GM21423 (cell line): ENCODE results near the gene ERICH2.

Experiments used
- ATAC-seq: cut with Tn5 transposase; IDR thresholded peaks from one replicate; pipeline ENCODE4 v1.9.1; 2021; ENCODE audit warnings: mild to moderate bottlenecking, moderate library complexity; ENCODE audit not compliant: unreplicated experiment

ERICH2 gene

DNA sequence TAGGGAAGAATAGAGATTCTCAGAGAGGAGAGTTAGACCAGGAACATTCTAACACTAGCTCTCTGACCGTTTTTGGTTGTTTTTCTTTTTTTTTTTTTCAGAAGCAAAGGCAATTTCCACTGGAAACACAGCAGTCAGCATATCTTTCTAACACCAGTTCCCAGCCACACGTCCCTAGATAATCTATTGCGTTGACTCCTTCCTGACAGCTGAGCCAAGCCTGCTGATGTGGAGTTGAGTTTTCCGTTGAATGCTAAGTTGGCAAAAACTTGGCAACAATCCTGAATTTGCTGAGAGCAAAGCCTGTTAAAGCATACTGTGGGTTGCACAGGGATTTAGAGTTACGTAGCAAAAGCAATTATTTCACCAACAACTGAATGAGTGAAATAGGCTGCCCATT is 65.8 kb downstream of the ERICH2 start:
- no peak for ATAC-seq

DNA sequence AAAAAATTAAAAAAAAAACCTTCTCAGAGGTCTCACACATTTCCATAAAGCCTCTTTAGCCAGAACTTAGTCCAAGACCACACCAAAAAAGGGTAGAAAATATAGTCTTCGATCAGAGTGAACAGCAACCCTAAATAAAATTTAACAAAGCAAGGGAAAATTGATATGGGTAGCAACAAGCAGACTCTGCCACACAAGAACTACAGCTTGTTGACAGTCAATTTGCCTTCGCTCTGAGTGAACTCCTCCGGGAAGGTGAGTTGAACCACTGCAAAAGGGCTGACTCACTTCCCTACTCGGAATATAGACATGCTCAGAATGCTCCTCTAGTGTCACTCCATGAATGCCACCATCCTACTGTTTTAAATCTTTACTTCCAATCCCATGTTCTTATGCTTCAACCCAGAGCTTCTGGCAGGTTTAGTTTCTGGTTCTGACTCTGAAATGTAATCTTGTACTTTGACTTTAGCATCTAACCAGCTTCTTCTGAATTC is 70.6 kb downstream of the ERICH2 start:
- ATAC-seq, result no peak

DNA sequence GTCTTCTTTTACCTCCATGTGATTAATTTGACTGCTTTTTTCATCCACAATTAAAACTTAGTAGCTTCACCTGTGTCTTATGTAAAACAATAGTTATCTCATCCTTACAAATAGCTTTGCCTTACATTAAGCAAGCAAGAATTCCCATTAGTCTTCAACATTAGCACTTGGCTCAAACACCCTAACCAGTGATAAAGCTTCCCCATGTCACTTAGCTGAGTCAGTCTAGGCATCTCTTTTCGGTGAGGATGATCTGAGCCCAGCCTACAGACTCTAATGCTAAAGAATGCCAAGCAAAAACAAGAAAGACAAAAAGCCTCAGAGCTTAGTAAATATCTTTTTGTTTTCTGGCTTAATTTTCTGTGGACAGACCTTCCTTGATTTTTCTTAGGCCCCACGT is 72.6 kb downstream of the ERICH2 start:
- ATAC-seq, result no peak

DNA sequence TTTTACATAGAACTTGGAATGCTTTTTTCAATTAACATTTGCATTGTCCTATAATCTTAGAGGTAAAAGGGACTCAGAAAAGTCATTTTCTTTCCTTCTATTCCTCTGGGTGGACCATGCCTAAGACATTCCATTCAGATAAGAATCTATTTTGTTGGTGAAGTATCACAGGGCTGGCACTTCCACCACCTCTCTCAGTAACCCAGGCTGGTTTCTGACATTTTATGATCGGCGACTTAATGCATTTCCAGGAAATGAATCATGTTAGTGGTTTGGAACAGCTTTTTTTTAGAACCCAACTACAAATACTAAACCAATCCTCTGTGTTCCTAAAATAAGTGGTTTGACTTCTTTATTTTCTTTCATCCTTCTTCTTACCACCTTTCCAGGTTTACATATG is 73.5 kb downstream of the ERICH2 start:
- ATAC-seq, result no peak

DNA sequence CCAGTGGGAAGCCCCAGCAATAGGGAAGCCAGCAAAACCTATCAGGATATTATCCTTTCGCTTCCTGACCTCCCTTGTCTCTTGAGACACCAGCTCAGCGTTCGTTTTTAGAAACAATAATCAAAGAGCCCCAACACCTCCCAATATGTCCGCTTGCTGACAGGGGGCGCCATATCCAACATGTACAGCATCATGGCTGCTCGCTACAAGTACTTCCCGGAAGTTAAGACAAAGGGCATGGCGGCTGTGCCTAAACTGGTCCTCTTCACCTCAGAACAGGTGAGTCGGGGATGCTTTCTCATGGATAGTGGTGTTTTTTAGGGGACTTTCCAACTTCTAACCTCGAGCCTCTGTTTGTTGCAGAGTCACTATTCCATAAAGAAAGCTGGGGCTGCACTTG is 75.2 kb downstream of the ERICH2 start:
- no peak for ATAC-seq

DNA sequence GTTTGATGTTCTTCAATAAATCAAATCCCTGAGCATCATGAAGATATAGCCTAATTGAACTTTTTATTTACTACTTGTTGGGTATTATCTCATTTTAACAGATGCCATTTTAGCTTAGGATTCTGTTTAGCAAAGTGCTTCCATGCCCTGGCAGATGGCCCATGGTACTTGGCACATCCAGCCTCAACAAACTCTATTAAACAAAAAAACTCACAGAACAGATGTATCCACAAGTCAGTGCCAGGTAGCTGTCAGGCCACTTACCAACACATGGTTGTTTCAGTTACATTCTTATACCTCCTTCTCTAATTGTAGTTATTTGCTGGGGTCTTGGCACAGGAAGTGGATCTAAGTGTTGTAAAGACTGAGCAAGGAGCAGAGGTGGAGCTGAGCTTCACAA is 76.1 kb downstream of the ERICH2 start:
- no peak for ATAC-seq

DNA sequence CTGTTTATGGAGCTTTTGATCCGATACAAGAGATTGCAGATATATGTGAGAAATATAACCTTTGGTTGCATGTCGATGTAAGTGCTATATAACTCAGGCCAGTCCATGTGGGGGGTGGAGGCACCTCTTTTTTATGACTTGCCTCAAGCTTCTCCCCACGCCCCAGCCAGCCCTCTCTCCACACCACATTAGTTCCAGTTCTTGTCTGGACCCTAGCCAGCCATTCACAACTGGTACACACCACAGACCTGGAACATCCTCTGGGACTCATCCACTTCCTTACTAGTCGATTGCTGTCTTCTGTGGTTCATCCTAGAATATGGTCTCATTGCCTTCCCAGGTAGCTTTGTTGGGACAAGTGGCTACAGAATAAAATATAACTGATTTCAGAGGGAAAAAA is 77.5 kb downstream of the ERICH2 start:
- no peak for ATAC-seq
